Heart left ventricle (tissue), 16 donors: ENCODE data around the gene MET. TPM values are rescaled to one million over a fixed set of nuclear protein-coding genes. Genes with fewer than 3 reads are reported as not detected.
"Not testable (repeated sequence)": the region's sequence is repeated elsewhere in the genome, so short reads cannot be mapped to it uniquely, and the experiment has no call there.

Experiments
- ATAC-seq, 4 donors: fragments of 200-7000 bp; cut with Tn5 transposase; one replicate each; pipeline ENCODE4 v1.9.1; 2020 to 2022; ENCODE audit warnings: moderate library complexity in 4 of 4, mild to moderate bottlenecking in 3 of 4, moderate number of reproducible peaks in 1 of 4
- DNase-seq, 5 donors: peaks; one replicate each; pipeline ENCODE4 v3.0.0-alpha.2; 2020
- H3K27ac ChIP-seq, 12 donors: fragments of 200-600 bp; sonication (generic) in 4 of 12; one replicate each; pipeline versions ENCODE4 v1.5.0 to v1.8.0; 2016 to 2022; ENCODE audit warnings: mild to moderate bottlenecking in 2 of 12
- H3K27me3 ChIP-seq, 9 donors: fragments of 200-600 bp; sonication (generic) in 2 of 9; one replicate each; pipeline versions ENCODE4 v1.5.1 to v1.8.0; 2016 to 2022; ENCODE audit warnings: mild to moderate bottlenecking in 3 of 9
- H3K36me3 ChIP-seq, 9 donors: fragments of 200-600 bp; sonication (generic) in 2 of 9; one replicate each; pipeline versions ENCODE4 v1.5.0 to v1.8.0; 2018 to 2022; ENCODE audit warnings: mild to moderate bottlenecking in 2 of 9
- H3K4me1 ChIP-seq, 12 donors: fragments of 200-600 bp; sonication (generic) in 4 of 12; one replicate each; pipeline versions ENCODE4 v1.5.0 to v1.8.0; 2016 to 2022; ENCODE audit warnings: mild to moderate bottlenecking in 3 of 12
- H3K4me3 ChIP-seq, 12 donors: fragments of 200-600 bp; sonication (generic) in 4 of 12; one replicate each; pipeline versions ENCODE4 v1.5.0 to v1.8.0; 2017 to 2022; ENCODE audit warnings: mild to moderate bottlenecking in 9 of 12, moderate library complexity in 4 of 12
- H3K9me3 ChIP-seq, 12 donors: fragments of 200-600 bp; sonication (generic) in 4 of 12; one replicate each; pipeline versions ENCODE4 v1.5.0 to v1.8.0; 2016 to 2022; ENCODE audit warnings: mild to moderate bottlenecking in 1 of 12
- CTCF ChIP-seq, 12 donors: fragments of 200-600 bp; sonication (generic) in 4 of 12; IDR thresholded peaks; one replicate each; pipeline versions ENCODE4 v1.5.0 to v1.8.0; 2018 to 2022; ENCODE audit warnings: antibody characterized with exemption in 12 of 12, mild to moderate bottlenecking in 5 of 12
- POLR2A ChIP-seq, 2 donors: fragments of 450-650 bp; IDR thresholded peaks; one replicate each; pipeline ENCODE4 v1.6.1; 2017; ENCODE audit warnings: antibody characterized with exemption in 2 of 2, mild to moderate bottlenecking in 2 of 2, moderate library complexity in 2 of 2
- WGBS, 4 donors: extraction: QIAGEN DNeasy Blood & Tissue Kit in 2 of 4; methylation state at CpG; one replicate each; pipeline versions ENCODE4 v1.1.5 to v1.1.7; 2013 to 2018; 5-methylcytosine and 5-hydroxymethylcytosine counted together
- intact Hi-C, 10 donors: fragments of 100-400 bp; cut with DNase I; formaldehyde crosslinking; loops; one replicate each; pipeline versions ENCODE4 v1.11.1 to v1.14.2; 2022
- polyA plus RNA-seq, 2 donors: library from polyadenylated mRNA; stranded (reverse); fragments of 200-250 nt; gene quantifications; one replicate each; pipeline ENCODE4 v1.2.3, GENCODE V29; 2013
- total RNA-seq, 9 donors: library from RNA; depleted of rRNA in 2 of 9; stranded (reverse); fragments of >200 nt in 2 of 9; fragmentation: NEBNext Ultra II Directional in 3 of 9; extraction: Animal tissue kit (Norgen Biotek cat#: 25700) in 3 of 9; gene quantifications; one replicate each; pipeline versions ENCODE4 v1.1.0 to v1.2.4, GENCODE V29; 2016 to 2023
- donor health status: ischemic (EF 13 %, LVEDD 7.1; RV severe dilation, severe dysfunction).
- donor health status: healthy with polysubstance abuse.
- donor health status: DM: no; HTN: yes; CAD: no.
- donor health status: DM: no; HTN: no; CAD: no.
- donor health status: ischemic (EF 25% LVEDD 6.9; RV normal size, moderate dysfunction).
- donor health status: ischemic (EF 25% LVEDD 5.7; RV mildly dilated, moderate dysfunction).
- donor health status: healthy.
- donor health status: DM: yes; HTN: yes; CAD: no.
- donor health status: ischemic (EF 35%, LVEDD 5.7; RV mildly dilated, moderate dysfunction).
- donor health status: nonischemic (EF 11% LVEDD 7.7; RV severe dilation, severe dysfunction).
- donor health status: DM: yes; HTN: yes; CAD: no.
- donor health status: PGD.
- donor health status: ischemic (EF 29% LVEDD 5.4; RV normal size, mild dysfunction).
- donor health status: nonischemic (EF 23%, LVEDD 6.1; RV moderate dilation, normal function).

MET gene
- total and polyA plus RNA-seq, 11 donors = 2.4 to 29.7 (median 14.3) TPM

GRCh38 chr7:116652793-116653192 lies 19.2 kb upstream of the MET start:
- H3K4me3 ChIP-seq = no peak overlapping the region
- no peaks in the 10 kb centered on the region for H3K9me3 ChIP-seq
- DNase-seq (no peak), ATAC-seq (no peak)
- H3K36me3 ChIP-seq = no peaks in the 10 kb centered on the region
- H3K4me1 ChIP-seq = peaks cover 0 to 9% (median 0%) of the 10 kb centered on the region in 12 donors
- H3K27ac ChIP-seq = peak overlapping the region in 4 of 12 donors; percentile 9 to 53 (median 44)
- 80 to 89% (median 85%) methylated on average over 3 of the region's 3 CpGs for WGBS, 4 donors
- intact Hi-C loops = no loop called here
- no peak for TF ChIP-seq POLR2A (IDR thresholded peaks at IDR 0.05)
- TF ChIP-seq CTCF (IDR thresholded peaks at IDR 0.05) = no peak
- no peaks in the 10 kb centered on the region for H3K27me3 ChIP-seq

GRCh38 chr7:116653204-116653603 lies 18.8 kb upstream of the MET start:
- H3K36me3 ChIP-seq = no peaks in the 10 kb centered on the region
- 47 to 66% (median 59%) methylated on average over 3 of the region's 3 CpGs for WGBS, 4 donors
- peaks cover 0 to 9% (median 0%) of the 10 kb centered on the region in 12 donors for H3K4me1 ChIP-seq
- peak in 1 of 5 donors; percentile 33 for DNase-seq
- intact Hi-C loops = no loop called here
- H3K27me3 ChIP-seq = no peaks in the 10 kb centered on the region
- H3K27ac ChIP-seq = peak overlapping the region in 4 of 12 donors; percentile 9 to 53 (median 44)
- peak; percentile 88 to 97 (median 94) for ATAC-seq
- no peaks in the 10 kb centered on the region for H3K9me3 ChIP-seq
- TF ChIP-seq CTCF (IDR thresholded peaks at IDR 0.05) (no peak), POLR2A (IDR thresholded peaks at IDR 0.05) (no peak)
- H3K4me3 ChIP-seq = no peak overlapping the region

- Histone ChIP-seq H3K36me3 (no peaks in the 10 kb centered on the region), H3K4me1 (peaks cover 0 to 9% (median 0%) of the 10 kb centered on the region in 12 donors), H3K9me3 (no peaks in the 10 kb centered on the region), H3K27me3 (no peaks in the 10 kb centered on the region), H3K4me3 (no peak overlapping the region), H3K27ac (peak overlapping the region in 2 of 12 donors; percentile 9 to 51)
- intact Hi-C loops = no loop called here
- TF ChIP-seq CTCF (IDR thresholded peaks at IDR 0.05) (no peak), POLR2A (IDR thresholded peaks at IDR 0.05) (no peak)
- DNase-seq = no peak
- WGBS, 4 donors = 54 to 59% (median 57%) methylated on average over 2 of the region's 2 CpGs
- no peak for ATAC-seq
Measured at GRCh38 chr7:116653646-116654045, 18.4 kb upstream of the MET start.

- H3K27ac ChIP-seq, DNase-seq, H3K36me3 ChIP-seq, H3K4me3 ChIP-seq, intact Hi-C loops, H3K9me3 ChIP-seq, ATAC-seq, H3K27me3 ChIP-seq, H3K4me1 ChIP-seq: not testable (repeated sequence)
Measured at GRCh38 chr7:116659248-116659647, 12.7 kb upstream of the MET start.

- no peaks in the 10 kb centered on the region for H3K36me3 ChIP-seq
- intact Hi-C loops = loop anchor here in 1 of 10 donors (10.0 kb wide), 1 partner anchor 67 kb away; no protein-coding TSS in a partner anchor
- H3K27ac ChIP-seq = no peak overlapping the region
- no peak overlapping the region for H3K4me3 ChIP-seq
- TF ChIP-seq CTCF (IDR thresholded peaks at IDR 0.05) (no peak), POLR2A (IDR thresholded peaks at IDR 0.05) (no peak)
- peaks cover 0 to 3% (median 0%) of the 10 kb centered on the region in 12 donors for H3K9me3 ChIP-seq
- no peaks in the 10 kb centered on the region for H3K27me3 ChIP-seq
- no peak for DNase-seq
- no peak for ATAC-seq
- peaks cover 0 to 3% (median 0%) of the 10 kb centered on the region in 12 donors for H3K4me1 ChIP-seq
Measured at GRCh38 chr7:116661865-116662264, 10.1 kb upstream of the MET start.
